HG03442 (cell line): ENCODE data around the gene MOB2.

ENCODE experiments used
- ATAC-seq: cut with Tn5 transposase; IDR thresholded peaks from one replicate; pipeline ENCODE4 v1.9.1; 2021; ENCODE audit warnings: mild to moderate bottlenecking, moderate library complexity; ENCODE audit not compliant: unreplicated experiment

The MOB2 gene

GRCh38 chr11:1488575-1489180 is 2.1 kb upstream of the MOB2 start:
- ATAC-seq = no peak

- ATAC-seq = no peak
These were observed 1.4 kb upstream of the MOB2 start for GRCh38 chr11:1487851-1488574.

GRCh38 chr11:1487091-1487850 is 692 bp upstream of the MOB2 start:
- no peak for ATAC-seq

GRCh38 chr11:1485504-1485885 is 1.1 kb downstream of the MOB2 start:
- ATAC-seq = no peak

DNA sequence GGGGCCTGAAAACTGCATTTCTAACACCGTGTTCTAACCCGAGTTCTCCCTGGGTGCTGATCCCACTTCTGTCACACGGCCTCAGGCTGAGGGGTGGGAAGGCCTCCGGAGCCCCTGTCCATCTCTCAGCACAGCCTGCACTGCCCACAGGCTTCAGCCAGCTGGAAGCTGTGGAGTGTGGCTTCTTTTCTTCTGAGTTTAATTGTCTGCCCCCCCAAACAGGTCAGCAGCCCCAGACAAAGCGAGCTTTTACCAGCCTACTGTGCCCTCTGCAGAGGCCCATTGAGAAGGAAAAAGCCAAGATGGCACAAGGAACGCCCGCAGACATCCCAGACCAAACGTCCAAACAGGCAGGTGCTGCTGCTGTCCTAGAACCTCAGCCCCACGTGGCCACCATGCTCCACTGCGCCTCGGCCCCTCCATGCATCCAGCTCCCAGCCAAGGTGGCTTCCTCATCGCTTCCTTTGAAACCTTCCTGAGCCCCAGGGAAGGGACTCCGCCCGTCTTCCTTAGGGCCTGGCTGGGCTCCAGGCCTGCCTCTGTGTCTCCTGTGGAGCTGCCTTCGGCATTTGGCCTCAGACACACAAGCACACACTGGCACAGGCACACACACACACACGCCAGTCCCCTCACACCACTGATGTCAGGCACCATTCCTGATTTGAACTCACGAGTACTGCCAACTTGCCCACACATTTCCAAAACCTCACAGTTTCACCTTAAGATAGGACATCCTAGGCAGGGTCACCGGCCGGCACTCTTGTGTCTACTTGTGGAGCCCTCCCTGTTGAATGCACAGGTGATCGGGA is 1.7 kb downstream of the MOB2 start:
- ATAC-seq = no peak

DNA sequence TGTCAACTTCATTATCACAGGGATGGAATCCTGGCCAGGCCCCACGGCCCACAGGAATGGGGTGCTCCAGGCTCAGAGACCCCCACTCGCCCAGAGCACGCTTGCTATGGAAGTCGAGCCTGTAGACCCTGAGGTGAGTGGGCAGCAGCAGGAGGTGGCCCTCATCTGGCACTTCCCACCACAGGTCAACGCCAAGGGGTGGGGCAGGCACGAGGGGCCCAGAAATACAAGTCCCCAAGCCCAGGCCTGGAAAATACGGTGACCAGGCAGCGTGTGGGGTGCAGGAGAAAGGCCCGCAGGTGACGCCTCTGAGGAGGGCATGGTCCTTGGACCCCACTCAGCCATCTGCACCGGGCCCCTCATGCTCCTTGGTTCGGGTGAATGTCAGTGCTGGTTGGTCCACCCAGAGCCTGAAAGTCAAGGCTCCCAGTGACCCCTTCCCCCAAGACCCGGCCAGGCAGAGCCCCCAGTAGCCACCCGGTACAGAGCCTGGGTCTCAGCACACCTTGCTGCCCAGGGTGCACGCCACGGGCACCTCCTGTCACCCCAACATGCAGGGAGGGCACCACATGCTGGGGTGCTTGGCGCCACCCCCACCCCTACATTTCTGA is 2.4 kb downstream of the MOB2 start:
- ATAC-seq = no peak

DNA sequence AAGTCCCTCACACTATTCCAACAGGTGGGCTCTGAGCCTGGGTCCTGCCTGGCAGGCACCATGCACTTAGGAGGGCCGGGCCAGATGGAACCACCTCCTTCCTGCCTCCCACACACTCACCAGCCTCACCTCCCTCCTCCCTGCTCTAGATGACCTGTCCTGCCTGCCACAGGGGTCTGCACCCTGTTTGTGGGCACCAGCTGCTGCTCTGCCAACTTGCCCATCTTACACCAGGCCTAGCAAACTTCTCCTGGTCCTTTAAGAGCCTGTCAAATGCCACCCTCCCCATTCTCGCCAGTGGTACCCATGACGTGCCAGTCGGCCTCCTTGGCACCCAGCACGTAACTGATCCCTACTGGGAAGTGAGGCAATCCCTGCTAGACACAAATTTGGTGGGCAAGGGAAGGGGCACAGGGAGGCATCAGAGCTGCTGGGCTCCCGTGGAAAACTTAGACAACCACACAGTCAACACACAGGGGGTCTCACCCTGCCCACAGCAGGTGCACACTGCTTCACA is 3.1 kb downstream of the MOB2 start:
- ATAC-seq = no peak

DNA sequence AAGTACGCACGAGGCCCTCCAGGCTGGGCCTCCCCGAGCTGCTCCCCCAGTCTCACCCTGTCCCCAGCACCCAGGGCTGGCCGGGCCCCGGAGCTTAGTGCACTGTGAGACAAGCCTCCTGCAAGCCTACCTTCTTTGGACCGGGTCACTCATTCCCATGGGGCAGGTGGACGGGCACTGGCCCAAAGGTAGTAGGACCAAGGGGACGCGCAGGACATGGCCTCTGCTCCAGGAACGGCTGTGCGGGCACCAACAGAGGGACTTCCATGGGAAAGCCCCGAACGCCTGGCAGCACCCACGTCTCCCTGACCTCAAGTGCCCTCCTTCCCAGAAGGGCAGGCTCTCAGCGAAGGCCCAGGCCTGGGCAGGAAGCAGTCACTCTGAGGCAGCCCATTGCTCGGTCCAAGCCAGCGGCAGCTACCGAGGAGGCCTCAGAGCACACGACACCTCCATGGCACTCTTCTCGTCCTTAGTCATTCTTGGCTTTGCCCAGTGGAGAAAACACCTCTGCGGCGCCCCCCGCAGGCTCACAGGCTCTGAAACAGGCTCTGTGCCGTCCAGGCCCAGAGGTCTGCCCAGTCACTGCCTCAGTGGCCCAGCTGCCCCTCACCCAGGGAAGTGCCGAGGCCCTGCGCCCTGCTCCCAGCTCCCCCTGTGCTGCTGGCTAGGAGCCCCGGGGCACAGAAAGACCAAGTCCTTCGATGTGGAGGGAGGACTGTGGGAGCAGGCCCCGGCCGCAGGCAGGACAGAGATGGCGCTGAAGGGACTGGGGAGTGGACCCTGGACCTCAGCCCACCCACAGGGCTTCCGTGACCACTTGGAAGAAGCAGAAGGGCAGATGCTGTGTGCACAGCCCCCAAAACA is 3.8 kb downstream of the MOB2 start:
- ATAC-seq = no peak

GRCh38 chr11:1481861-1482441 is 4.6 kb downstream of the MOB2 start:
- ATAC-seq = no peak

DNA sequence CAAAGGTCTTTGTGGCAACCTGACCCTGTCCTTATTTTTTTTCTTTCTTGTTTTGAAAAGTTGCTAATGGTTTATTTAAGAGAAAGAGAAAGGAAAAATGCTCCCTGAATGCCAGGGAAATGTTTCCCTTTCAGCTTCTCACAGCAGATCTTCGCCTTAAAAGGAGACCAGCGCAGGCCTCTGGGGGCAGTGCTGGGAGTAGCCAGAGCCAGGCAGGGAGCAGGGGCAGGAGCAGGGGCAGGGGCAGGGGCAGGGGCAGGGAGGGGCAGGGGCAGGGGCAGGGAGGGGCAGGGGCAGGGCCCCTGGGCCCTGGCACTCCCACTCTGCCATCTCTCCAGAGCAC is 5.1 kb downstream of the MOB2 start:
- no peak for ATAC-seq

DNA sequence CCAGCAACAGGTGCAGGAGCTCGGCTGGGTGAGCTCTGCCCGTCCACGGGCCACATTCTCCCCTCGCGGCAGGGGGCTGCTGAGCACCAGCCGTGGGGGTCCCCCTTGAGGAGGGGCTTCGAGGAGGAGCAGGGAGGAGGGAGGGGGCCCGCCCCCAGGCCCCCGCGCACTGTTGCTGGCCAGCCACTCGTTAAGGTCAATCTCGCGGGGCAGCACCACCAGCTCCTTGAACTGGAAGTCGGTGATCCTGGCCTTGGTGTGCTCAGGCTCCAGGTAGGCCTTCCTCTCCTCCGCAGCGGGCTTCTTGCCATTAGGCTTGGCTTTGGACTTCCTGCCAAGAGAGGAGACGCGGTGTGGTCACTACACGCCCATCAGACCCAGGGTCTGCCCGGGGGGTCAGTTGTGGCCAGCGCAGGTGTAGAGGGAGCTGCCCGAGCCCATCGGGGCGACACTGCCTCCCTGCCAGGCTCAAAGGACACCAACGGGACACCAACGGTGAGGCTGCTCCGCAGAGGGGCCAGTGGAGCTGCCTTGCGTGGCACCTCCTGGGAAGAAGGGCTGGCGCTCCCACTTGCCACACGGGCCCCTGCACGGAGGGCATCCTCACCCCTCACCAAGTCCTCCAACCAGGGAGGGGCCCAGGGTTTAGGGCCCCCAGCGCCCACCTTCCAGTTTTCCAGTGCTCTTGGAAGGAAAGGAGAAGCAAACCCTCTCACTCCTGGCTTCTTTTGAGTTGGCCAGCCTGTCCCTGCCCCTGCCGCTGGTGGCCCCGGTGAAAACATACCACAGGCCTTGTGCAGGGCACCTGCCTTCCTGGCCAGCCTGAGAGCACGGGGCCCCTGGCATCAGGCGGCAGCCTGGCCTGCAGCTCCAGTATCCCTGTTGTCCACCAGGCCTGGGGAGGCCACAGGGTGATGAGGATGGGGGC is 5.8 kb downstream of the MOB2 start:
- ATAC-seq = no peak

- no peak for ATAC-seq
These were observed 6.4 kb downstream of the MOB2 start for GRCh38 chr11:1480191-1480554.

DNA sequence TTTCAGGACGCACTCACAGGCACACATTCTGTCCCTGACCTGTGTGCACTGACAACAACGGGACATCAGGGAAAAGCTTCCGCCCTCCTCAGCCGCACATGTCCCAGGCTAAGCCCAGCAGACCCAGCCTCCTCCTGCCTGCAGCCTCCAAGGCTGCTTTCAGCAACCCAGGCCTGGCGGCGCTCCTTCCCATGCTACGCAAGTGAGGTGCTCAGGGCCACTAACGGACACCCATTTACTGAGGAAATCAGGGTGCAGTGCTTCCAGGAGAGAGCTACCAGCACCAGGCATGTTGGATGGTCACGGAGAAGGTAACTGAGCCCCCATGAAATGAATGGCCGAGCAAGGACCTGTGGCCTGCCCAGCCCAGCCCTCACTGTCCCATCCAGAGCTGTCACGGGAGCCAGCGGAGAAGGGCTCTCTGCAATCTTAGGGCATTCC is 6.9 kb downstream of the MOB2 start:
- ATAC-seq = no peak

DNA sequence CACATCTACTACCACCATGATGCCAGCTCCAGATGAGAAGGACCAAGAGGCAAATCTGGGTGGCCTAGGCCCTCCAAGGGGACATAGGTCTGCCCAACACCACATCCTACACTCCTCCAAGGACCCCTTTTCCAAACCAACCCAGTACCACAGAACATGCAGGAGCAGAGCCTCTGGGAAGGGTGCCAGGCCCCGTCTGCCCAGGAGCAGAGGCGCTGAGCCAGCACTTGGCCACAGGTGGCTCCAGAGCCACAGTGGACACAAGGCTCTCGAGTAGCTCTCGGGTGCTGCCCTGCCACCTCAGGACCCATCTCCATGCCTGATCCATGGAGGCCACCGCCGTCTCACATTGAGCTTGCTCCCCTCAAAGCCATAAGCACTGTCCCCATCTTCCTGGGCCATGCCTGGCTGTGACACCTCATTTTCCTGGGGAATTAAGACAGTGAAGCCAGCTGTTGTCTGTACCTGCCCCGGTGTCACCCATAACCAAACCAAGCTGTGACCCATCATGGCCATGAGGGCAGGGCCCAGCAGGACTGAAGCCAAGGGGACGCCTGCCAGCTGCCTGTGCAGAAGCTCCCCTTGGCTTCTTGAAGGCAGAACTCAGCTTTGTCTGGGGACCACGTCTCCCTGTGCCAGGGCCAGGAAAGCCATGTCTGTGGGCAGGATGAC is 7.4 kb downstream of the MOB2 start:
- no peak for ATAC-seq

- no peak for ATAC-seq
These were observed 8.0 kb downstream of the MOB2 start for GRCh38 chr11:1478544-1478943.

- ATAC-seq = no peak
These were observed 8.6 kb downstream of the MOB2 start for GRCh38 chr11:1478011-1478410.

DNA sequence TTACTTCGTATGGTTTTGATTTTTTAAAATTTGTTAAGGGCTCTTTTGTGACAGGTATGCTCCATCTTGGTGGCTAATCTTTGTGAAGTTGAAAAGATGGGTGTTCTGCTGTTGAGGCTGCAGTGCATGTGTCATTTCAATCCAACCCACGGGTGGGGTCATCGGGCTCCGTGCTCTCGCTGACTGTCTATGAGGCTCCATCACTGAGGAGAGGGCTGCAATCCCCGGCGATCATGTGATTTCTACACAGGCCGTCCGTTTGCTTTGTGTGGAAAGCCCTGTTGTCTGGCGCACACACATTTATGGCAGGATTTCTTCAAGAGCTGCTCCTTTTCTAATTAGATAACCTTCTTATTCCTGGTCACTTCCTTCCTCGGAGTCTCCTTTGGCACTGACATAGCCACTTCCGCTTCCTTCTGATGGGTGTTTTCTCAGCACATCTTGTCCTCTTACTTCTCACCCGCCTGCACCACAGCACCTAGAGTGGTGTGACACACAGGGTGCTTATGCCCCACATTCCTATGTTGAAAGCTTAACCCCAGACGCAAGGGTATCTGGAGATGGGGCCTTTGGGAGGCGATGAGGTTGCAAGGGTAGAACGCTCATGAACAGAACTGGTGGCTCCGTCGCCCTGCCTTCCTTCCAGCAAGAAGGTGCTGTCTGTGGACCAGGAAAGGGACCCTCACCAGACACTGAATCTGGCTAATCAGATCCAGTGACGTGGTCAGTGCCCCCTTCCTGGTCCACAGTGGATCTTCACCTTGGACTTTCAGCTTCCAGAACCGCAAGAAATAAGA is 9.4 kb downstream of the MOB2 start:
- ATAC-seq = no peak
